GM12878 (cell line): ENCODE results near the gene DCDC1. TPM values are rescaled to one million over a fixed set of nuclear protein-coding genes. Genes with fewer than 3 reads are reported as not detected.

Source experiments
- ATAC-seq: fragments of 200-7000 bp; cut with Tn5 transposase; 3 replicates; pipeline ENCODE4 v1.9.1; 2020; ENCODE audit warnings: mild to moderate bottlenecking, moderate library complexity
- BruUV-seq: library from RNA; stranded (reverse); fragments of 400-500 nt; replicated peaks from 2 replicates; lab custom pipeline; 2021; lab: Mats Ljungman, UMichigan
- CTCF ChIA-PET: fragments of 300-600 bp; sonication (Branson Sonifier 250); formaldehyde crosslinking; extraction: SDS; loops from one replicate; lab custom pipeline; 2021; ENCODE audit warnings: inconsistent platforms; lab: Yijun Ruan, JAX
- POLR2A ChIA-PET: fragments of 350-600 bp; formaldehyde crosslinking; extraction: SDS; loops from one replicate; lab custom pipeline; 2021; ENCODE audit warnings: inconsistent platforms; lab: Charles Lee
- RAD21 ChIA-PET: fragments of 300-600 bp; sonication (Branson Sonifier 250); formaldehyde crosslinking; loops from one replicate; lab custom pipeline; 2023; ENCODE audit warnings: antibody characterized with exemption; ENCODE audit not compliant: unreplicated experiment; lab: Charles Lee
- SMC1A ChIA-PET: fragments of 300-600 bp; sonication (Branson Sonifier 250); formaldehyde crosslinking; loops from one replicate; lab custom pipeline; 2023; ENCODE audit not compliant: unreplicated experiment, uncharacterized antibody; lab: Charles Lee
- DNase-seq: peaks from one replicate; pipeline ENCODE4 v3.0.0-alpha.2; 2011; ENCODE audit warnings: low read depth, low spot score
- FAIRE-seq: peaks from 3 replicates; lab custom pipeline; 2011; peaks lifted over from hg19 to GRCh38; lab: Jason Lieb, UNC
- H2AFZ ChIP-seq: 2 replicates; pipeline ENCODE4 v1.6.0; 2011; ENCODE audit warnings: low read depth, low read length, control low read depth; ENCODE audit not compliant: control insufficient read depth
- H3K27ac ChIP-seq: 2 replicates; pipeline ENCODE4 v1.5.1; 2011; ENCODE audit warnings: control low read depth; ENCODE audit not compliant: control insufficient read depth, insufficient read depth
- H3K27me3 ChIP-seq, 2 experiments: replicated peaks in 1 of 2; 2 replicates each; pipeline versions ENCODE4 v1.6.0 to v1.6.1; 2011; ENCODE audit warnings: low read length in 1 of 2; ENCODE audit not compliant: control insufficient read depth in 2 of 2, insufficient read depth in 2 of 2
- H3K36me3 ChIP-seq, 2 experiments: 2 replicates each; pipeline ENCODE4 v1.5.1; 2011; ENCODE audit warnings: low read length in 1 of 2; ENCODE audit not compliant: control insufficient read depth in 2 of 2, insufficient read depth in 2 of 2
- H3K4me1 ChIP-seq: 2 replicates; pipeline ENCODE4 v1.6.1; 2011; ENCODE audit warnings: mild to moderate bottlenecking, low read length, moderate library complexity, mixed read lengths; ENCODE audit not compliant: control insufficient read depth, insufficient read depth
- H3K4me2 ChIP-seq: 2 replicates; pipeline ENCODE4 v1.6.0; 2011; ENCODE audit warnings: control low read depth; ENCODE audit not compliant: control insufficient read depth, insufficient read depth
- H3K4me3 ChIP-seq: fragments of 200-600 bp; sonication (generic); 2 replicates; pipeline ENCODE4 v1.5.1; 2016
- H3K79me2 ChIP-seq: 2 replicates; pipeline ENCODE4 v1.6.0; 2011; ENCODE audit warnings: low read length; ENCODE audit not compliant: control insufficient read depth, insufficient read depth
- H3K9ac ChIP-seq: 2 replicates; pipeline ENCODE4 v1.8.0; 2011; ENCODE audit warnings: low read length, control low read depth, mixed read lengths; ENCODE audit not compliant: control insufficient read depth, insufficient read depth
- H3K9me3 ChIP-seq: replicated peaks from 3 replicates; pipeline ENCODE4 v1.5.1; 2011; ENCODE audit warnings: mild to moderate bottlenecking, low read length; ENCODE audit not compliant: control insufficient read depth, insufficient read depth
- H4K20me1 ChIP-seq: 2 replicates; pipeline ENCODE4 v1.6.0; 2011; ENCODE audit not compliant: control insufficient read depth, insufficient read depth
- BMI1 ChIP-seq: fragments of 450-650 bp; IDR thresholded peaks from 2 replicates; pipeline ENCODE4 v1.6.1; 2016; ENCODE audit warnings: mild to moderate bottlenecking, moderate library complexity, borderline replicate concordance
- EZH2 ChIP-seq: IDR thresholded peaks from 2 replicates; pipeline ENCODE4 v1.6.1; 2012; ENCODE audit warnings: low read depth, mild to moderate bottlenecking, control low read depth, inconsistent platforms, low read length, borderline replicate concordance; ENCODE audit not compliant: control insufficient read depth
- FOXK2 ChIP-seq: fragments of 450-650 bp; IDR thresholded peaks from 2 replicates; pipeline ENCODE4 v1.6.1; 2017; ENCODE audit warnings: mild to moderate bottlenecking, moderate library complexity
- GABPA ChIP-seq: IDR thresholded peaks from 2 replicates; pipeline ENCODE4 v1.6.1; 2014; ENCODE audit warnings: antibody characterized with exemption, low read depth, mild to moderate bottlenecking, inconsistent platforms
- HDAC2 ChIP-seq: fragments of 200-600 bp; sonication (generic); IDR thresholded peaks from 2 replicates; pipeline ENCODE4 v1.6.1; 2017
- IKZF1 ChIP-seq: fragments of 450-650 bp; conservative IDR thresholded peaks from 2 replicates; pipeline ENCODE4 v1.6.1; 2017; ENCODE audit warnings: antibody characterized with exemption, mild to moderate bottlenecking
- IRF4 ChIP-seq: IDR thresholded peaks from 2 replicates; pipeline ENCODE4 v1.6.1; 2011; ENCODE audit warnings: low read depth, low read length
- MEF2B ChIP-seq: fragments of 450-650 bp; IDR thresholded peaks from 2 replicates; pipeline ENCODE4 v1.6.1; 2018; ENCODE audit warnings: mild to moderate bottlenecking, moderate library complexity; ENCODE audit not compliant: partially characterized antibody, poor library complexity, severe bottlenecking
- RAD51 ChIP-seq: fragments of 450-650 bp; IDR thresholded peaks from 2 replicates; pipeline ENCODE4 v1.6.1; 2016; ENCODE audit warnings: moderate library complexity, mild to moderate bottlenecking, inconsistent platforms
- RUNX3 ChIP-seq: IDR thresholded peaks from 2 replicates; pipeline ENCODE4 v1.6.1; 2012; ENCODE audit warnings: low read length, inconsistent platforms
- SMARCA5 ChIP-seq: fragments of 450-650 bp; IDR thresholded peaks from 2 replicates; pipeline ENCODE4 v1.6.1; 2017; ENCODE audit warnings: mild to moderate bottlenecking
- TCF12 ChIP-seq: IDR thresholded peaks from 2 replicates; pipeline ENCODE4 v1.6.1; 2011; ENCODE audit warnings: low read depth, mild to moderate bottlenecking, low read length
- YBX1 ChIP-seq: fragments of 450-650 bp; IDR thresholded peaks from 2 replicates; pipeline ENCODE4 v1.6.1; 2016; ENCODE audit warnings: antibody characterized with exemption
- ZNF24 ChIP-seq: fragments of 450-650 bp; IDR thresholded peaks from 2 replicates; pipeline ENCODE4 v1.6.1; 2017; ENCODE audit warnings: antibody characterized with exemption, mild to moderate bottlenecking
- in situ Hi-C: fragments of 300-500 bp; cut with MboI; formaldehyde crosslinking; loops from 9 replicates; pipeline ENCODE4 v1.14.3; 2018; ENCODE audit warnings: mixed read lengths
- intact Hi-C: fragments of 100-400 bp; cut with micrococcal nuclease; formaldehyde crosslinking; loops from one replicate; pipeline ENCODE4 v1.14.2; 2022; ENCODE audit not compliant: unreplicated experiment
- polyA plus RNA-seq, 11 experiments: library from polyadenylated mRNA; depleted of rRNA in 4 of 11; unstranded in 6 of 11; stranded (reverse) in 5 of 11; fragments of >200 nt; fragmentation: Nextera tagmentation in 4 of 11; fragmentation: Illumina TruSeq in 1 of 11; extraction: Ambion mirVana in 4 of 11; extraction: Trizol in 1 of 11; gene quantifications; 1 replicate in 1 of 11; 2 replicates in 10 of 11; pipeline versions ENCODE4 v1.2.1 to v1.2.3, GENCODE V29; 2011 to 2016; ENCODE audit warnings: inconsistent platforms in 2 of 11, missing spikeins in 2 of 11, low read depth in 1 of 11
- total RNA-seq, 4 experiments: library from RNA; depleted of rRNA in 3 of 4; stranded (reverse); fragments of >200 nt in 3 of 4; fragmentation: Illumina TruSeq in 1 of 4; extraction: Trizol in 1 of 4; gene quantifications; 2 replicates each; pipeline versions ENCODE4 v1.2.1 to v1.2.3, GENCODE V29; 2013 to 2021
- TF ChIP-seq, protein P1 (sequence below): fragments of 450-650 bp; IDR thresholded peaks from 2 replicates; pipeline ENCODE4 v1.6.1; 2017; ENCODE audit warnings: borderline replicate concordance
- TF ChIP-seq, protein P2 (sequence below): fragments of 450-650 bp; IDR thresholded peaks from 2 replicates; pipeline ENCODE4 v1.6.1; 2017; ENCODE audit warnings: mild to moderate bottlenecking, moderate library complexity

Gene DCDC1
- total and polyA plus RNA-seq, 10 of the 15 experiments (the other 5 are each of a cell fraction or from before 2014, with no cell fraction given): not detected

DNA sequence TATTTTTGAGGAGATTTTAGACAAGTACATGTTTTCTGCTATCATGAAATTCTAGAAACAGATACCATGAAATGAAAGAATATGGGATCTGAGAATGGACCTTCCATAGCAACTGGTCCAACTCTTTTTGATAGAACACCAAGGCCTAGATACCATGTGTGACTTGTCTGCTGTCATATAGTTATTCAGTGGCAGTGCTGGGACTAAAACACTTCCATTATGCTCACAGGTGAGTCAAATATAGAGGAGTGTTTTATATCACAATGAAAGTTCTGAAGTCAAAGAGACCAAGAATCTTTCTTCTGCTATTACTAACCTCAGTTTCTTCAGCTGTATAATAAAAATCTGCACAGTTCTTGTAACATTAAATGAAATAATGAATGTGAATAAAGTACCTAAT lies 276.9 kb downstream of the DCDC1 start:
- in situ Hi-C loops: no loop called here
- no peak for ATAC-seq
- intact Hi-C loops: no loop called here
- ChIA-PET RAD21 (no interaction called here), POLR2A (no interaction called here), CTCF (no interaction called here), SMC1A (no interaction called here)
- Histone ChIP-seq H4K20me1 (no peaks in the 10 kb centered on the region), H2AFZ (no peak overlapping the region), H3K27ac (no peak overlapping the region), H3K27me3 (no peaks in the 10 kb centered on the region), H3K9ac (no peak overlapping the region), H3K79me2 (no peaks in the 10 kb centered on the region), H3K4me3 (no peak overlapping the region), H3K4me1 (no peaks in the 10 kb centered on the region), H3K36me3 (no peaks in the 10 kb centered on the region)
- BruUV-seq: no TSS peak
- TF ChIP-seq TCF12: no peak
- no peak for TF ChIP-seq IRF4
- TF ChIP-seq, protein P1, sequence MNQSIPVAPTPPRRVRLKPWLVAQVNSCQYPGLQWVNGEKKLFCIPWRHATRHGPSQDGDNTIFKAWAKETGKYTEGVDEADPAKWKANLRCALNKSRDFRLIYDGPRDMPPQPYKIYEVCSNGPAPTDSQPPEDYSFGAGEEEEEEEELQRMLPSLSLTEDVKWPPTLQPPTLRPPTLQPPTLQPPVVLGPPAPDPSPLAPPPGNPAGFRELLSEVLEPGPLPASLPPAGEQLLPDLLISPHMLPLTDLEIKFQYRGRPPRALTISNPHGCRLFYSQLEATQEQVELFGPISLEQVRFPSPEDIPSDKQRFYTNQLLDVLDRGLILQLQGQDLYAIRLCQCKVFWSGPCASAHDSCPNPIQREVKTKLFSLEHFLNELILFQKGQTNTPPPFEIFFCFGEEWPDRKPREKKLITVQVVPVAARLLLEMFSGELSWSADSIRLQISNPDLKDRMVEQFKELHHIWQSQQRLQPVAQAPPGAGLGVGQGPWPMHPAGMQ: no peak
- no peak for TF ChIP-seq SMARCA5
- no peak for TF ChIP-seq EZH2
- no peak for TF ChIP-seq MEF2B
- no peak for TF ChIP-seq RUNX3
- no peak for TF ChIP-seq BMI1
- TF ChIP-seq, protein P2, sequence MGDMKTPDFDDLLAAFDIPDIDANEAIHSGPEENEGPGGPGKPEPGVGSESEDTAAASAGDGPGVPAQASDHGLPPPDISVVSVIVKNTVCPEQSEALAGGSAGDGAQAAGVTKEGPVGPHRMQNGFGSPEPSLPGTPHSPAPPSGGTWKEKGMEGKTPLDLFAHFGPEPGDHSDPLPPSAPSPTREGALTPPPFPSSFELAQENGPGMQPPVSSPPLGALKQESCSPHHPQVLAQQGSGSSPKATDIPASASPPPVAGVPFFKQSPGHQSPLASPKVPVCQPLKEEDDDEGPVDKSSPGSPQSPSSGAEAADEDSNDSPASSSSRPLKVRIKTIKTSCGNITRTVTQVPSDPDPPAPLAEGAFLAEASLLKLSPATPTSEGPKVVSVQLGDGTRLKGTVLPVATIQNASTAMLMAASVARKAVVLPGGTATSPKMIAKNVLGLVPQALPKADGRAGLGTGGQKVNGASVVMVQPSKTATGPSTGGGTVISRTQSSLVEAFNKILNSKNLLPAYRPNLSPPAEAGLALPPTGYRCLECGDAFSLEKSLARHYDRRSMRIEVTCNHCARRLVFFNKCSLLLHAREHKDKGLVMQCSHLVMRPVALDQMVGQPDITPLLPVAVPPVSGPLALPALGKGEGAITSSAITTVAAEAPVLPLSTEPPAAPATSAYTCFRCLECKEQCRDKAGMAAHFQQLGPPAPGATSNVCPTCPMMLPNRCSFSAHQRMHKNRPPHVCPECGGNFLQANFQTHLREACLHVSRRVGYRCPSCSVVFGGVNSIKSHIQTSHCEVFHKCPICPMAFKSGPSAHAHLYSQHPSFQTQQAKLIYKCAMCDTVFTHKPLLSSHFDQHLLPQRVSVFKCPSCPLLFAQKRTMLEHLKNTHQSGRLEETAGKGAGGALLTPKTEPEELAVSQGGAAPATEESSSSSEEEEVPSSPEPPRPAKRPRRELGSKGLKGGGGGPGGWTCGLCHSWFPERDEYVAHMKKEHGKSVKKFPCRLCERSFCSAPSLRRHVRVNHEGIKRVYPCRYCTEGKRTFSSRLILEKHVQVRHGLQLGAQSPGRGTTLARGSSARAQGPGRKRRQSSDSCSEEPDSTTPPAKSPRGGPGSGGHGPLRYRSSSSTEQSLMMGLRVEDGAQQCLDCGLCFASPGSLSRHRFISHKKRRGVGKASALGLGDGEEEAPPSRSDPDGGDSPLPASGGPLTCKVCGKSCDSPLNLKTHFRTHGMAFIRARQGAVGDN: no peak
- TF ChIP-seq YBX1: no peak
- TF ChIP-seq GABPA: no peak
- TF ChIP-seq HDAC2: no peak
- TF ChIP-seq ZNF24: no peak
- no peak for TF ChIP-seq IKZF1
- no peak for TF ChIP-seq RAD51
- TF ChIP-seq FOXK2: no peak
- TF ChIP-seq, all 136 proteins: peak for 0
- DNase-seq (no peak), FAIRE-seq (no peak)
- H3K9me3 ChIP-seq: no peaks in the 10 kb centered on the region; the same call in 2 of the 3 replicates
- H3K4me2 ChIP-seq: no peak overlapping the region
